GM19395 (cell line): ENCODE measurements around the gene SMOC2.

Experiments used
- ATAC-seq: cut with Tn5 transposase; IDR thresholded peaks from one replicate; pipeline ENCODE4 v1.9.1; 2021; ENCODE audit warnings: mild to moderate bottlenecking, moderate library complexity; ENCODE audit not compliant: unreplicated experiment

SMOC2 gene

DNA sequence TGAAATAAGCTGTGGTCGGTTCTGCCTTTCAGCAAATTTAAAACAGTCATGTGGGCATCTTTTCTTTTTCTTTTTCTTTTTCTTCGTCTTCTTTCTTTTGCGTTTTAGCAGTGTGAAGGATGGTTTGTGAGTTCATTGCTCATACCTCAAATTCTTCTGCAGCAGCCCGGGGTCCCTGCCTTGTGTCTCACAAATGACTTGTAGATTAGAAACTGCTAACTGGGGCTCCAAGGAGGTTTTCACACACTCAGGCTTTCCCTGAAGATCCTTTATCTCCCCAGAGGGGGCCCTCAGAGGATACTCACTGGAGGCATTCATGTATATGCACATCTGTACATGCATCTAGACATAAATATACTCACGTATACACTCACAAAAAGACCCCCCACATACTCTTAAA, 1.7 kb downstream of the SMOC2 start:
- ATAC-seq: no peak

GRCh38 chr6:168447282-168447681, 6.3 kb downstream of the SMOC2 start:
- ATAC-seq: no peak

DNA sequence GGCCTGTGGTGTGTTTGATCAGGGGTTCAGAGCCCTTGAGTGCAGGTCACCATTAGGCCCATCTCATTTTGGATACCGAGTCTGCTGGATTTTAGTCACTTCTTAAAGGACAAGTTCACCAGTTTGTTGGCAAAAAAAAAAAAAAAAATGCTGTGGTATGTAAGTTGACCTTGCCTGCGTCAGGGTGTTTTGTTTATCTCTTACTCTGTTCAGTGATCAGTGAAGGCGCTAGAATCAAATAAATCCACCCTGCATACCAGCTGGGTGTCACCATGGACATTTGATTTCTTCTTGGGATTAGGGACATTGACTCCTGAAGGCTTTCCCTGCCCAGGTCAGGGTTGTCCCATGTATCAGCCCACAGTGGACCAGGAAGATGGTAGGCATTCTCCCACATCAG, 6.7 kb downstream of the SMOC2 start:
- no peak for ATAC-seq

- ATAC-seq: no peak
Observed at GRCh38 chr6:168448243-168448855, 7.4 kb downstream of the SMOC2 start.

- ATAC-seq: no peak
Observed at GRCh38 chr6:168450917-168451316, 9.9 kb downstream of the SMOC2 start.

- no peak for ATAC-seq
Observed at GRCh38 chr6:168451805-168452517, 11.0 kb downstream of the SMOC2 start.

DNA sequence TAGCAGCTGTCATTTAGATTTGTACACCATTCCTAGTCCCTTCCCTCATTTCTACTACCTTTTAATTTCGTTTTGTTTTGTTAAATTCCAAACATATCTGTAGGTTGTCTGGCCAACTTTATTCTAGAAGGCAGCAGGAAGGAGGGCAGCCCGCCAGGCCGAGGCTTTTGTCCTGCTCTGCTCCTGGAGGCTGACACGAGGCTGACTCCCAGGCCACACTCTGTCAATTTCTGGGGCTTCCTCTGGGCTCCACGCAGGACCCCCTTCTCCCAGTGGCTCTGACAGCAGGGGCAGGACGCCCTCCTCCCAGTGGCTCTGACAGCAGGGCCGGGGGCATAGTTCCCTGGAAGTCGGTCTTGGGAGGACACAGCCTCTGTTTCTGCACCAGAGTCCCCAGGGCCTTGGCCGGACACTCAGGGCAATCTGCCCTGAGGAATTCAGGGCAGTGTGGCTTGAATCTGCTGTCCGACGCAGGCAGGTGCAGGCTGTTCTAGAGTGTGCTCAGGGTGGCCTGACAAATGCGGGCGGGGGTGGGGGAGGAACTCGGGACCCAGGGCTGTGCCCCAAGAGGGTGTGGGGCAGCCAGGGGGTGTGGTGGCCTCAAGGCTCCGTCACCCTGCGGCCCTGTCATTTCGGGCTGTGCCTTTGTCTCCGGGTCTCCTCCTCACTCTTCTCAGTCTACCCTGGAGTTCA, 11.8 kb downstream of the SMOC2 start:
- ATAC-seq: no peak

- no peak for ATAC-seq
Observed at GRCh38 chr6:168455847-168456530, 15.0 kb downstream of the SMOC2 start.

- ATAC-seq: no peak
Observed at GRCh38 chr6:168456907-168457652, 16.1 kb downstream of the SMOC2 start.

- no peak for ATAC-seq
Observed at GRCh38 chr6:168457653-168457934, 16.6 kb downstream of the SMOC2 start.

DNA sequence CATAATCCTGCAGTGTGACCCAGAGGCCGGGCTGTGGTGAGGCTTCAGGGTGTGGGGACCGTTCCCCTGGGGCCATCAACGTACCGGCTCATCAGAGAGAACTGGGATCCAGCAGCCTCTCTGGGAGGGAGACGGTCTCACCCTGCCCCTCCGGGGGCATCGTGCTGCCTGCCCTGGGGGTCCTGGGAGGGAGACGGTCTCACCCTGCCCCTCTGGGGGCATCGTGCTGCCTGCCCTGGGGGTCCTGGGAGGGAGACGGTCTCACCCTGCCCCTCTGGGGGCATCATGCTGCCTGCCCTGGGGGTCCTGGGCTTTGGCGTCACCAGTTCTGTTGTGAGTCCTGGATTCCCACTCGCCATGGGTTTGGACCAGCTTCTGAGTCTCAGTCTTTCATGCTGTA, 17.1 kb downstream of the SMOC2 start:
- no peak for ATAC-seq

DNA sequence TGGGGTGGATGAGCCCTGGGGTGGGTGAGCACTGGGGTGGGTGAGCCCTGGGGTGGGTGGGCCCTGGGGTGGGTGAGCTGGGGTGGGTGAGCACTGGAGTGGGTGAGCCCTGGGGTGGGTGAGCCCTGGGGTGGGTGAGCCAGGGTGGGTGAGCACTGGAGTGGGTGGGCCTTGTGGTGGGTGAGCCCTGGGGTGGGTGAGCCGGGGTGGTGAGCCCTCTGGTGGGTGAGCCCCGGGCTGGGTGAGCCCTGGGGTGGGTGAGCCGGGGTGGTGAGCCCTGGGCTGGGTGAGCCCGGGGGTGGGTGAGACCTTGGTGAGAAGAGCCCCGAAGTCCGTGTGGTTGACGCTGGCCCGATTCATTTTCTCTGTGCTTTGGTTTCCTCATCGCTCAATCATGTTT, 18.6 kb downstream of the SMOC2 start:
- no peak for ATAC-seq

- ATAC-seq: no peak
Observed at GRCh38 chr6:168462289-168462853, 21.4 kb downstream of the SMOC2 start.

DNA sequence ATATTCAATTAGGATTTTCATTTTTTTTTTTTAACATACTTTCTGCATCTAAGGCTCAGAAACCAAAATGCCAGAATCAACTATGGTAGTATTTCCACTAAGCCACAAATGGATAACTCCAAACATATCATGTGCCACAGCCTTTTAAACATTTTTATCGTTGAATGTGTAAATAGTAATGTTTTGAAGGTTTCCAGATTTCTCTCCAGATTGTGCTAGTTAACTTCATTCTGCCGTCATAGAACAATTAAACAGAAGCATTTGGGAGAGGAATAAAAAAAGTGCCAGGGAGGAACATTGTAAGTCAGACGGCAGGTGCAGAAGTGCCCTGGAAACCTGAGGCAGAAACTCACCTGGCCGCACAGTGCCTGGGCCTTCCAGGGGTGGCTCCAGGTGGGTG, 23.6 kb downstream of the SMOC2 start:
- no peak for ATAC-seq

DNA sequence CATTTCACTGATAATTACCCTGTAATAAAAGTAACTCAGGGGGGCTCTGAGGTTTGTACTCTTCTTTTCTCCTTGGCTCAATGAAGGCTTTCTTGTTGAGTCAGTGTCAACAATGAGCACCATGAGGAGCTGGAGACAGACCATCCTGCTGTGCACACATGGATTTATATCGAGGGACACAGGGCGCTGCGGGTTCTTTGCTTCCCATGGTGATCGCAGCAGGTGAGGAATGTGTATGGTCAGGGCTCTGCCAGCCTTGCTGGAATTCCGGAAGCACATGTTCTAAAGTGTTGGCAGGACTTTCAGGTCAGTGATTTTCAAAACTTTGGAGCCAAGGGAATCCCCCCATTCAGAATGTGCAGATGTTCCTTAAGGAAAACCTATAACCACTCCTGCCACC, 27.1 kb downstream of the SMOC2 start:
- no peak for ATAC-seq

DNA sequence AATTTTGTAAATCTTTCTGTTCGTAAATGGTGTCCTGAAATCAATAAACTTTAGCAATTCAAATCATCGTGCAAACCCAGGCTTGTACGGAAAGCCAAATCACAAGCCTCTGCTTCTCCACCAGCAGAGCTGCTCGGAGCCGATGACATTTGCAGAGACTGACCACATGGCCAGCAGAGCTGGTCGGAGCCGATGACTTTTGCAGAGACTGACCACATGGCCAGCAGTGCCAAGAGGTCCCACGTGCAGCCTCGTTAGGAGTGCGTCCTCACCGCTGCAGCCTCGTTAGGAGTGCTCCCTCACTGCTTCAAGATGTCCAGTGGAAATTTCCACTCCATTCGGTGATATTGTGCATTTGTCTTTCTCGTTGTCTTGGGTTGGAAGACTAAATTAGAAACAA, 28.5 kb downstream of the SMOC2 start:
- no peak for ATAC-seq

- no peak for ATAC-seq
Observed at GRCh38 chr6:168469926-168470325, 28.9 kb downstream of the SMOC2 start.

GRCh38 chr6:168472363-168472762, 31.4 kb downstream of the SMOC2 start:
- no peak for ATAC-seq

DNA sequence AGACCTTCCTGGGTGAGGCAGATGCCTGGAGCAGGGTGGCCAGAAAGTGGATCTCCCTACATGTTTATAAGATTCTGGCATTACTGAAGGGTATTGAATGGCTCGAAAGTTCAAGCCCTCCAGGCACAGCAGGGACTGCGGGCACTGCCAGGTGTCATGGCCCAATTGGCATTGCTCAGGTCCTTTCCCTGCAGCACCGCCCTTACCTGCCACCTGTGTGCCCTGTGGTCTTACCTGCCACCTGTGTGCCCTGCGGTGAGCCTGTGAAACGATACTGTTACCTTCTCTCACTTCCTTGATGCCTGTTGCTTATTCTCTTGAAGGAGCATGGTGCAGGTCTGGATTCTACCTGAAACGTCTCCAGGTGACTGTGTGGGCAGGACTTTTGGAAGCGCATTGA, 32.2 kb downstream of the SMOC2 start:
- ATAC-seq: no peak

GRCh38 chr6:168475188-168476013, 34.4 kb downstream of the SMOC2 start:
- ATAC-seq: no peak
